Uterine smooth muscle cell (primary cell): ENCODE measurements around the gene TSSK6. TPM values are rescaled to one million over a fixed set of nuclear protein-coding genes. Genes with fewer than 3 reads are reported as not detected.

Experiments used
- total RNA-seq: library from RNA; depleted of rRNA; stranded (reverse); fragments of >200 nt; gene quantifications from 2 replicates; pipeline ENCODE4 v1.2.3, GENCODE V29; 2014

Gene TSSK6
- total RNA-seq, result 2.0 and 3.5 TPM in 2 replicates

DNA sequence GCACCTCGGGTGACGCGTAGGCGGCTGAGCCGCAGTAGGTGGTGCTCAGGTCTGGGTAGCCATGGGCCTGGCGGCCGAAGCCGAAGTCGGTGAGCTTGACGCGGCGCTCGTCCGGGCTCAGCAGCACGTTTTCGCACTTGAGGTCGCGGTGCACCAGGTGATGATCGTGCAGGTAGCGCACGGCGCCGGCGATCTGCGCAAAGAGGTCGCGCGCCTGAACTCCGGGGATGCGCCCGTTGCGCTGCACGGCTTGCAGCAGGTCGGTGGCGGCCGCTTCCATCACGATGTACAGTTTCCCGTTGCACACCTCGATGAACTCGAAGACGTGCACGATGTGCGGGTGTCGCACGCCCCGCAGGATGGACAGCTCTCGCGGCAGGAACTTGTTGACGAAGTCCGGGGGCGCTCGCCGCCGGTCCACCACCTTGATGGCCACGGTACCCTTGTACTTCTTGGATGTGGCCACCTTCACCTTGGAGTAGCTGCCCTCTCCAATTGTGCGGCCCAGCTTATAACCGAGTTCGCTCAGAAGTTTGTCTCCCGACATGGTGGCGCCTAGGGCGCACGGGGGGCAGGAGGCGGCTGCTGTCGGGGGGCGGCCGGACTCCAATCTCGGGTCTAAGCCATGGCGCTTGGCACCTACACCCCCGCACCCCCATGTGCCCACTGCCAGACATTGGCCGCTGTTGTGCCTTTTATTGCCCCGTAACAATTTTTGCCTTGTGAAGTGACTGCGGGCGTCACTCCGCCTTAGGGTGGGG is at the start of gene TSSK6:
Gene TSSK6, minus strand, starts transcription at position 668 of the 761 bp plus-strand sequence. Its CDS starts 121 bp downstream, at position 547.

DNA sequence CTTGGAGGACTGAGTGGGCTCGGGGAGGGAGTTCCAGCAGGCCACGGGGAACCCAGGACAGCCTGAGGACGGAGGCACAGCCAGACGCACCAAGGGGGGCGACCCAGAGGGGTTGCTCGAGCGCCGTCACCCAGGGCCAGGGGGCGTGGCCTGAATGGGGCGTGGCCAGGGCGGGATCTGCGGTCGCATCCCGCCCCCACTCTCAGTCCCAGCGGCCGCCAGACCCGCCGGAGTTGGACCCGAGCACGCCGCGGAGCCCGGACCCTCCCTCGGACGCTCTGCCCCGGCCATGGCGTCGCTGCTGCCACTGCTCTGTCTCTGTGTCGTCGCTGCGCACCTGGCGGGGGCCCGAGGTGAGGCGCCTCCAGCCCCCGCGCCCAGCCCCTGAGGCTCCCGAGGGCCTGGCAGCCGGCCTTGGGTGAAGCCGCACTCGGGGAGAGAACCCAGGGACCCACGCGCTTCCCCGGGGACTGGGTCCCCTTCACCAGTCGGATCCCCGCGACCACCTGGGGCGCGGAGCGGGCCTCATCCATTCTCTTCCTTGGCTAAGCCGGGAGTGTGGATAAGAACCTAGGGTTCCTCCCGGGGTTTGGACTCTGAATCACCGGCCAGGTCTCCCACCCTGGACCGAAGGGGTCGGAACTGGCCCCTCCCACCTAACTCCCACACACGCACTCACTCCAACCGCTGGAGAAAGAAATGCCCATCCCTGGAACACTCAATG is 22.9 kb upstream of the TSSK6 start, which contains the start of gene CILP2:
Gene CILP2, plus strand, starts transcription at position 205 of the 724 bp plus-strand sequence. Its CDS starts 85 bp downstream, at position 290.

DNA sequence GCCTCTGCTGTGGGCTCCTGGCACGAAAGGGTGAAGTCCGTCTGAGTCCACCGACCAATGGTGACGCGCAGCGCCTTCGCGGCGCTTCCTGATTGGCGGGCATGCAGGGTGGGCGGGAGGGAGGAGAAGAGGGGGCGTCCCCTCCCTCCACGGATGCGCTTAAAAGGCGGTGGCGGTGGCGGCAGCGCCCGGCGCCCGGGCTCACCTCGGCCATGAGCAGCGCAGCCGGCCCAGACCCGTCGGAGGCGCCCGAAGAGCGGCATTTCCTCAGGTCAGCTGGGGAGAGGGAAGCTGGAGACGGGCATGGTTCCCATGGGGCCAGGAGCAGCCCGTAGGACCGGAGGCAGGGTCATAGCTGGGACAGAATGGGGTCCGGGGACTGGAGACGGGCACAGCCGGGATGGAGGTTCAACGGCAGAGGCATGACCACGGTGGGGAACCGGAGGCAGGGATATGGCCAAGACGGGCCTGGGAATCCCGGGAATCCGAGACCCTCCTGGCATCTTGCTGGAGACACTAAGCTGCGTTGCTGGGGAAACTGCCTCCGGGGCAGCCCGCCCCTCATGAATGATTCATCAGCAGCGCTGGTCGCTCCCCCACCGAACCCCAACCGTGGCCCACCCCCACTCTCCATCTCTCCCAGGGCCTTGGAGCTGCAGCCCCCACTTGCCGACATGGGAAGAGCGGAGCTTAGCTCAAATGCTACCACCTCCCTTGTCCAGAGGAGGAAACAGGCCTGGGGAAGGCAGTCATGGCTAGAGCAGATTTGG is 13.6 kb upstream of the TSSK6 start, which contains the start of gene YJEFN3:
Gene YJEFN3, plus strand, starts transcription at position 191 of the 770 bp plus-strand sequence. Its CDS starts 22 bp downstream, at position 213.

DNA sequence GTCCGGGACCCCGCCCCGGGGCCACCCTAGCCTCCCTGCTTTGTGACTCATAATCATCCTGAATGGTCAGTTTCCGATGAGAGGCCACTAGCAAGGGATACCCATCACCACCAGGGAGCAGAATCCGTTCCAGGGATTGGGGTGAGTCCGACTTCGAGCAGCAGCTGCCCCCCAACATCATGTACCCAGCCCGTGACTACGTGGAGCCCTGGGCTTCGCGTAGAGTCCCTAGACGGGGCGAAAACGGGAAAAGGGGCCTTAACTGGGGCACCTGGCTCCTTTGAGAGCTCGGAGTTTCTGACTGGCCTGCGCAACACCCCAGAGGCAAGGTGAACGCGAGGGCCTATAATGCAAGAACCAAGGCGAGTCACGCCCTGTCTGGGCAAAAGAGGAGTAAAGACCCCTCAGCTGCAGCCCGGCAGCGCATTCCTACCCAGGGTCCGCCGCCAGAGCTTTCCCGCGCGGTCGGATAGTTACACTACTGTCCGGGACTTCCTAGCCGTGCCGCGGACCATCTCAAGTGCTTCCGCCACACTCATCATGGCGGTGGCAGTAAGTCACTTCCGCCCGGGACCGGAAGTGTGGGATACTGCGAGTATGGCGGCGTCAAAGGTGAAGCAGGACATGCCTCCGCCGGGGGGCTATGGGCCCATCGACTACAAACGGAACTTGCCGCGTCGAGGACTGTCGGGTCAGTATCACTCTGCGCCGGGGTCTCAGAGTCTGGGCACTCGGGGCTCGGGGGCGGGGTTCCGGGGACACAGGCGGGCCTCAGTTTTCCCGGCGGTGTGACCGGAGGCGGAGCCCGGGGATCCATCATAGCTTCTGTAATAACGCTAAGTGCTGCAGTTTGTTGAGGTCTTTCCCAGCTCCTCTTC is 533 bp upstream of the TSSK6 start, which contains the start of gene NDUFA13:
Gene NDUFA13, plus strand, starts transcription at position 584 of the 878 bp plus-strand sequence. Its CDS starts 14 bp downstream, at position 598.

Other genes starting within 250 kb of the TSSK6 start
- gene TM6SF2, start 242.2 kb downstream of the TSSK6 start, total RNA-seq, result 0.12 and 0.33 TPM in 2 replicates
- 22.2 and 25.5 TPM in 2 replicates for gene SUGP1, start 195.0 kb downstream of the TSSK6 start, total RNA-seq
- 28.4 and 31.1 TPM in 2 replicates for gene MAU2, start 194.7 kb downstream of the TSSK6 start, total RNA-seq
- gene GATAD2A, start 109.9 kb downstream of the TSSK6 start, total RNA-seq, result 50.5 and 76.6 TPM in 2 replicates
- gene NDUFA13, start 677 bp upstream of the TSSK6 start, total RNA-seq, result 110 and 181 TPM in 2 replicates
- 1.00 and 1.2 TPM in 2 replicates for gene YJEFN3, start 13.4 kb upstream of the TSSK6 start, total RNA-seq
- gene CILP2, start 22.7 kb upstream of the TSSK6 start, total RNA-seq, result 0.11 and 0.62 TPM in 2 replicates
- gene PBX4, start 103.1 kb upstream of the TSSK6 start, total RNA-seq, result 1.9 and 2.8 TPM in 2 replicates
- gene LPAR2, start 112.7 kb upstream of the TSSK6 start, total RNA-seq, result 0.66 and 0.87 TPM in 2 replicates
- 3.1 and 5.7 TPM in 2 replicates for gene GMIP, start 128.1 kb upstream of the TSSK6 start, total RNA-seq
- gene ATP13A1, start 148.1 kb upstream of the TSSK6 start, total RNA-seq, result 110 and 138 TPM in 2 replicates
- gene ZNF101, start 153.3 kb upstream of the TSSK6 start, total RNA-seq, result 5.5 and 8.0 TPM in 2 replicates
- 5.2 and 8.4 TPM in 2 replicates for gene ZNF14, start 217.6 kb upstream of the TSSK6 start, total RNA-seq